GM19023 (cell line): ENCODE measurements around the gene ZNF391.
"Not testable (repeated sequence)": the region's sequence is repeated elsewhere in the genome, so short reads cannot be mapped to it uniquely, and the experiment has no call there.

Experiments used
- ATAC-seq: cut with Tn5 transposase; IDR thresholded peaks from one replicate; pipeline ENCODE4 v1.9.1; 2021; ENCODE audit warnings: mild to moderate bottlenecking, moderate library complexity; ENCODE audit not compliant: unreplicated experiment

Gene ZNF391

DNA sequence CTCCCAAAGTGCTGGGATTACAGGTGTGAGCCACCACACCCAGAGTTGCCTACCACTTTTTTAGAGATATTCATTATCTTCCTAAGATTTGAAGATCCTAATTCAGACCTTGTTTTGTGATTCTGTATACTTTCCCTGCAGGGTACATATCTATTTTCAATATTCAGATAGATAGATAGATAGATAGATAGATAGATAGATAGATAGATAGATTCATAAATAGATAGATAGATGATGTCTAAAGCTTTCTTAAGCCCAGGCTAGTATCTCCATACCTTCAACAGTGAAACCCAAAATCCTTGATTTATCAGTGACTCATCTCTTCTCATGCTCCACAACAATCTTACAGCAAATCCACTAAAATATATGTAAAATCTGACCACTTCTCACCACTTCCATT, 30.8 kb downstream of the ZNF391 start:
- no peak for ATAC-seq

DNA sequence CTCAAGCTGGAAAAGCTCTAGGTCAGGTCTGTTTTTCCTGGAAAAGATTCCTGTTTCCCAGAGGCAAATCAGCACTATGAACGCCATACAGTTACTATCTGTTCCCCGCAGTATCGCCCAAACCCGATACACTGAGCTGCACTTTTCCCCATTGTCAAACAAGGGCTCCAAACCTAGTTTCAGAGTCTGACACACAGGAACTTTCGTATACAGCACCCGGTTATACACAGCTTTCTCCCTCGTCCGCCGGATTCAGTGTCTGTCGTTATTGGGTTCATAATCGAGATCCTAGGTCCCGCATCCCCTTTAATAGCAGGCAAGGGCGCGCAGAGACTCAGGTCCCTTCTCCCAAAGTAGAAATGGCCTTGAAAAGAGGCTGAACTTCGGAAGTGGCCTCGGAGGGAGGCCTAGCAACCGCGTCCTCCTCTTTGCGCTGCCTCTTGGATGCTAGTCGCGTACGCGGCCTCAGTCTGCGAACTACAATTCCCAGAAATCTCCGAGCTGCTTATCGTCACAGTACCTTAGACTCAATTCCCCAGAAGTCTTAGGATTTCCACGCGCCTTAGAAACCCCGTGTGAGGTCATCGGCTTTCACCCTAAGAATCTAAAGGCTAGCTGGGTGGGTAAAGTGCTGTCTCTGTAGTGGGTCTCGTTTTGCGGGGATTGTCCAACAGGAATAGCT, 34.2 kb downstream of the ZNF391 start:
- ATAC-seq = no peak

DNA sequence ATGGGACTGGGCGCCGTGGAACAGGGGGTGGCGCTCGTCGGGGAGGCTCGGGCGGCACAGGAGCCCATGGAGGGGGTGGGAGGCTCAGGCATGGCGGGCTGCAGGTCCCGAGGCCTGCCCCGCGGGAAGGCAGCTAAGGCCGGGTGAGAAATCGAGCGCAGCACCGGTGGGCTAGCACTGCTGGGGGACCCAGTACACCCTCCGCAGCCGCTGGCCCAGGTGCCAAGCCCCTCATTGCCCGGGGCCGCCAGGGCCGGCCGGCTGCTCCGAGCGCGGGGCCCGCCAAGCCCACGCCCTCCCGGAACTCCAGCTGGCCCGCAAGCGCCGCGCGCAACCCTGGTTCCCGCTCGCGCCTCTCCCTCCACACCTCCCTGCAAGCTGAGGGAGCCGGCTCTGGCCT, 36.3 kb downstream of the ZNF391 start:
- not testable (repeated sequence) for ATAC-seq

DNA sequence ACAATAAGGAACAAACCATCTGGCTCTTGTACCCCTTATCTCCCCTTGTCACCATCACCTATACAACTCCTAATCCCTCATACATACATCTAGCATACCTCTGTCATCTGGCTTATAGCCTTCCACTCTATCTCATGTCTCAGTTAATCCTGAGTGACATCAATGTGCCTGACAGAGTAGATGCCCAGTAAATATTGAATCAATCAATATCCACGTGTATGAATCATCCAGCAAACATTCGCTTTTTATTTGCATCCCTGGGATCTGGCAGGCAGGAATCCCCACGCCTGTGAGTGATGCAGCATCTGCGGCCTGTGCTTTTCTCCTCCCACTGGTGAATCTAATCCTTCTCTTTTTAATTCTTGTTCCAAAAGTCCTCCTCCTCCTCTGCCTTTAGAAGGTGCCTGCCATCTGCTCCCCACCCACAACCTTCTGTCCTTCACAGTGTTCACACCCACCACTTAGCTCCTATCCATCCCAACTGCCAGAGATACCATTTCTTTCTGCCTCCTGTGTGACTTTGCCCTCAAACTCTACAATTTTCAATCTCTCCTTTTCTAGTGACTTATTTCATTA, 37.6 kb downstream of the ZNF391 start:
- no peak for ATAC-seq

DNA sequence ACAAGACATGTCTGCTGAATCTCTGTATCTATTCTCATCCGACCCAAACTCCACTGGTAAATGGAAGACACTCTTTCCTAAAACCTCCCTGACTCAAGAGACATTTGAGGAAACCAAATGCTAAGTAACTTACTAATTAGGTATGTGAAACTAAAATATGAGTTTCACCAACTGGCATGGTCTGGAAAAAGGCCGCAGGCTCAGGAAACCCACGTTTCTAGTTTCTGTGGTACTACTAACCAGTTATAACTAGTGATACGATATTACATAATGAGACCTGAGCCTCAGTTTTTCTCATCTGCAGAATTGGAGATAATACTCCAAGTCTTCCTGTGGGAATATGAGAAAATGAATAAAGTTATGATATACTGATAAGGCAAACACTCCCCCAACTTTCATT, 39.9 kb downstream of the ZNF391 start:
- no peak for ATAC-seq

DNA sequence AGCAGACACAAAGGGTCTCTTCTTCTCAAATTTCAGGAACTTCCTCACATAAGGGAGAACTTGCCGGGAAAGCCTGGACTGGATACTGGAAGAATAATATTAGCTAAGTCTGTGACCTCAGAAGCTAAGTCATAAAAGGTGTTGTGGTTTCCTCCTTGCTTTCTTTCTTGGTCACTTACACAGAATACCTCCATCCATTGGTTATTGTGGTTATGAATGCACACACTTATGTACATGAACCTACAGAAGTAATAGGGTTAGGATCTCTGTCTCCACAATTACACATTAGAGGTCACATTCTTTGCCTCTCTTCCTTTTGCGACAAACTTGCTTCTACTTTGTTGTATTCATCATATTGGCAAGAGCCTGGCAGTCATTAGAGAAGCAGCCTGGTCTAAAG, 40.4 kb downstream of the ZNF391 start:
- ATAC-seq = no peak

DNA sequence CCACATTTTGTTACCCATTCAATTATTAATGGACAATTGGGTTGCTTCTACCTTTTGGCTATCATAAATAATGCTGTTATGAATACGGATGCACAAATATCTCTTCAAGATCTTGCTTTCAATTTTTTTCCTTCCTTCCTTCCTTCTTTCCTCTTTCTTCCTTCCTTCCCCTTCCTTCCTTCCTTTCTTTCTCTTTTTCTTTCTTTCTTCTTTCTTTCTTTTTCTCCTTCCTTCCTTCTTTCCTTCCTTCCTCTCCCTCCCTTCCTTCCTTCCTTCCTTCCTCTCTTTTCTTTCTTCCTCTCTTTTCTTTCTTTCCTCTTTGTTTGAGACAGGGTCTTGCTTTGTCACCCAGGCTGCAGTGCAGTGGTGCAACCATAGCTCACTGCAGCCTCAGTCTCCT, 45.2 kb downstream of the ZNF391 start:
- no peak for ATAC-seq

DNA sequence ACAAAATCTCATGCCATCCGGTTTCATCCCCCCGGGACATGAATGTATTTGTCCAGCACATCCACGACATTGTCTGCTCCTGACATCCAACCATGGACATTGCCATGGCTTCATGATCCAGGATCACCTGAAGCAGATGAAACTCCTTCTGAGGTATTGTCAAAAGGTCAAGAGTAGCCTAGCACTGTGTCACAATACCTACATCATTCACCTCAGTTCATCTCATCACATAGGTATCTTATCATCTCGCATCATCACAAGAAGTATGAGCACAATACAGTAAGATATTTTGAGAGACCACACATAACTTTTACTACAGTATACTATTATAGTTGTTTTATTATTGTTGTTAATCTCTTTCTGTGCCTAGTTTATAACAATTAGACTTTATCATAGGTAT, 50.8 kb downstream of the ZNF391 start:
- no peak for ATAC-seq

DNA sequence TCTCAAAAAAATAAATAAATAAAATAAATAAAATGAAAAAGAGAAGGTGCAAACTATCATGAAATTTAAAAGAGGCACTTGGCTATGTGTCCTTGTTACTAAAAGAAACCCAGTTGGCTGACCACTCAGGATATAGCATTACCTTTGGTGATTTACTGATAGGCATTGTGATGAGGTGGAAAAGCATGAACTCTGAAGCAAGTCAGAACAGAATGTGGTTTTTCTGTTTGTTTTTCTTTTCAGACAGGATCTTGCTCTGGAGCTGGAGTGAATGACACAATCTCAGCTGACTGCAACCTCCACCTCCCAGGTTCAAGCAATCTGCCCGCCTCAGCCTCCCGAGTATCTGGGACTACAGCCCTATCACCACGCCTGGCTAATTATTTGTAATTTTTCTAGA, 52.4 kb downstream of the ZNF391 start:
- ATAC-seq = no peak

DNA sequence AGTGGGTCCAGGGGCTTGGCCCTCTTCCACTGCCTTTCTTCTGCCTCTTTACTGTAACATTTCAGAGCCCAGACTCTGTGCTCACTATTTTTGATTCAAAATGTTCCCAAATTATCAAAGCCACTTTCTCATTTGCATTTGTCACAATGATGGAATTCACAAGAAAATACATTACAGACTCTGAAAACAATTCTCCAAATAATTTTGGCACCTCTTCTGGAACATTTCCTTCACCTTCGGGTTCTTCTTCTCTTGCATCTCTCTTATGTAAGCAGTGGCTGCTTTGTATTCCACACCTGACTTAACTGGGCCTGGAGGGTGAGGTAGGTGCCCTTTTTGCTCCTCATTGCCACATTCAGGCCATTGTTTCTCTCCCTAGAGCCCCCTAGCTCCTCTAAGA, 54.4 kb downstream of the ZNF391 start:
- no peak for ATAC-seq

DNA sequence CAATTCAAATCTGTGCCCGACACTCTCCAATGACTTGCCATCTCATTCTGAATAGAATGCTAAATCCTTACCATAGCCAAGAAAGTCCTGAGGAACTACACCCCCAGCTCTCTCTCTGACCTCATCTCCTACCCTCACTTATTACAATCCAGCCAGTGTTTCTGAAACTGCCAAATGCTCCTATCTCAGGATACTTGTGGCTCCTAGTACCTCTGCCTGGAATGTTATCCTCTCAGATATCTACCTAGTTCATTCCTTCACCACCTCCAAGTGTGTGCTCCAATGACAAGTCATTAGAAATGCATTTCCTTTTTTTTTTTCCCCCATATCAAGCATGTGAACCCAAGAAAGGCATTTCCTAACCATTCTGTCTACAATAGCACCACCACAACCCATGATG, 59.9 kb downstream of the ZNF391 start:
- no peak for ATAC-seq

DNA sequence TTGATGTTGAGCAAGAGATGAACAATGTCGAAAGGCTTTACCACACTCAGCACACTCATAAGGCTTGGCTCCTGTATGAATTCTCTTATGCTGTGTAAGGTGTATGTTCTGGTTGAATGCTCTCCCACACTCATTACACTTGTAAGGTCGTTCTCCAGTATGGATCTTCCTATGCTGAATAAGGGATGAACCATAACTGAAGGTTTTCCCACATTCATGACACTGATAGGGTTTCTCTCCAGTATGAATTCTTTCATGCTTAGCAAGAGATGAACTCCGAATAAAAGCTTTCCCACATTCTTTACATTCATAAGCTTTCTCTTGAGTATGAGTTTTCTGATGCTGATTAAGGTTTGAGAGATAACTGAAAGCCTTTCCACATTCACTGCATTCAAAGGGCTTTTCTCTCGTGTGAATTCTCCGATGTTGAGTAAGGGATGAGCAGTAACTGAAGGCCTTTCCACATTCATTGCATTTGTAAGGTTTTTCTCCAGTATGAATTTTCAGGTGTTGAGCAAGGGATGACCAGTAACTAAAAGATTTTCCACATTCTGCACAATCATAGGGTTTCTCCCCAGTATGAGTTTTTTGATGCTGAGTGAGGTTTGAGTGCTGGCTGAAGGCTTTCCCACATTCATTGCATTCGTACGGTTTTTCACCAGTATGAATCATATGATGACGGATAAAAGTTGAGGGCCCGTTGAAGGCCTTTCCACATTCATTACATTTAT, 63.3 kb downstream of the ZNF391 start:
- no peak for ATAC-seq

DNA sequence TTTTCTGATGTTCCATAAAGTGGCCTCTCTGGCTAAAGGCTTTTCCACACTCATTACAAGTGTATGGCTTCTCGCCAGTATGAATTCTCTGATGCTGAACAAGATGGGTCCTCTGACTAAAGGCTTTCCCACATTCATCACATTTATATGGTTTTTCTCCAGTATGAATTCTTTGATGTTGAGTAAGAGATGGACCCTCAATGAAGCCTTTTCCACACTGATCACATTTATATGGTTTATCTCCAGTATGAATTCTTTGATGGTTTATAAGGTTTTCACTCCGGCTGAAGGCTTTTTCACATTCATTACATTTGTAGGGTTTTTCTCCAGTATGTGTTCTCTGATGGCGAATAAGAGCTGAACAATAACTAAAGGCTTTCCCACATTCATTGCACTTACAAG, 63.9 kb downstream of the ZNF391 start:
- no peak for ATAC-seq
